ENCODE data around the gene DHRS1.

The DHRS1 gene

GRCh38 chr14:24263848-24264247 lies 35.7 kb downstream of the DHRS1 start:
- DNase-seq (ENCODE audit: low spot score): no peak

- DNase-seq (ENCODE audit: low spot score): no peak
Observed at GRCh38 chr14:24262821-24263733, 36.5 kb downstream of the DHRS1 start, which contains the start of gene TGM1. Gene TGM1 (minus strand): TSS chr14:24263177. CDS start chr14:24262352, 825 bp downstream.

- no peak for DNase-seq (ENCODE audit: low spot score)
Observed at GRCh38 chr14:24261969-24262327, 37.6 kb downstream of the DHRS1 start.

- no peak for DNase-seq (ENCODE audit: low spot score)
Observed at GRCh38 chr14:24261256-24261968, 38.2 kb downstream of the DHRS1 start.

- DNase-seq (ENCODE audit: low spot score): no peak
Observed at GRCh38 chr14:24260780-24261157, 38.8 kb downstream of the DHRS1 start.

GRCh38 chr14:24260026-24260779 lies 39.4 kb downstream of the DHRS1 start:
- DNase-seq (ENCODE audit: low spot score): no peak

GRCh38 chr14:24259282-24260025 lies 40.1 kb downstream of the DHRS1 start:
- DNase-seq (ENCODE audit: low spot score): no peak

- no peak for DNase-seq (ENCODE audit: low spot score)
Observed at GRCh38 chr14:24258548-24259265, 40.9 kb downstream of the DHRS1 start.

GRCh38 chr14:24258119-24258518 lies 41.5 kb downstream of the DHRS1 start:
- DNase-seq (ENCODE audit: low spot score): no peak

- no peak for DNase-seq (ENCODE audit: low spot score)
Observed at GRCh38 chr14:24256960-24257359, 42.6 kb downstream of the DHRS1 start.

- DNase-seq (ENCODE audit: low spot score): no peak
Observed at GRCh38 chr14:24255931-24256711, 43.5 kb downstream of the DHRS1 start.

GRCh38 chr14:24255438-24255837 lies 44.1 kb downstream of the DHRS1 start:
- DNase-seq (ENCODE audit: low spot score): no peak

- no peak for DNase-seq (ENCODE audit: low spot score)
Observed at GRCh38 chr14:24254630-24255392, 44.8 kb downstream of the DHRS1 start.

- no peak for DNase-seq (ENCODE audit: low spot score)
Observed at GRCh38 chr14:24253936-24254335, 45.6 kb downstream of the DHRS1 start.

GRCh38 chr14:24252289-24253124 lies 47.1 kb downstream of the DHRS1 start:
- no peak for DNase-seq (ENCODE audit: low spot score)

GRCh38 chr14:24251880-24252288 lies 47.7 kb downstream of the DHRS1 start:
- DNase-seq (ENCODE audit: low spot score): no peak

GRCh38 chr14:24250354-24250753 lies 49.2 kb downstream of the DHRS1 start:
- no peak for DNase-seq (ENCODE audit: low spot score)

GRCh38 chr14:24249230-24250021 lies 50.2 kb downstream of the DHRS1 start:
- no peak for DNase-seq (ENCODE audit: low spot score)
